Hippocampal formation (tissue), 2 donors: ENCODE results near the gene RIN3.

ENCODE experiments used
- DNase-seq, 2 donors: peaks; one replicate each; lab custom pipeline; 2025; lab: John Stamatoyannopoulos, UW

RIN3 gene

DNA sequence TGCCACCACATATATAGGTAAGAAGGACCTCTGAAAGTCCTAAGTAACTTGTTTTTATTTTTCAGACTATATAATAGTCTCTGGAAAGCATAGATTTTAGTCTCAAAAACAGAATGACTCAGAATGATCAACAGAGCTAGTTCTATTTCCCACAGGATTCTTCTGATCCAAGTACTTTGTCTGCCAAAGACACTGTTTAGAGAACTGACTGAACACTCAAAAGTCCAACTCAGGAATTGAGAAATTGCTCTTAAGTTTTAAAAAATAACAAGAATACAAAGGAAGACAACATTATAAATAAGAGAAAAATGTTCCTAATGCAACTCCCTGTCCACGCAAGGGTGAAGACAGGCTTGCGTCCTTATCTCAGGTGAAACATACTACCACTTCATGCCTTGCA, 205.8 kb downstream of the RIN3 start:
- DNase-seq = no peak

DNA sequence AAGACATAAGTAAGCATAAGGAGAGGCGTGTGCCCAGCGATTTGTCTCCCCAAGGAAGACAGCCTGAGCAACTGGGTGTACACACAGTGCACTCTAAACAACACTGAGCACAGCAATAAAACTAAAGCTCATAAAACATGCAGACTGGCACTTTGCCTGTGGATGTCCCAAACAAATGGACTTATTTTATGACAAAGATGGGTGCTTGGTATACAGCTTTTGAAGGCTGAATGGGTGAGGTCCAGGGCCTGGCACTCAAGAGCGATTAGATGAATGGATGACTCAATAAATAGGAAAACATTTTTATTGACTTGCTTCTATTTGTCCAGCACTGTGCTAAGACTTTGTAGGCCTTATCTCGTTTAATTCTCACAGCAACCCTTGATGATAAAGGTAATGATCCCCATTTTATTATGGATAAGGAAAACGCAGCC, 206.3 kb downstream of the RIN3 start:
- no peak for DNase-seq

DNA sequence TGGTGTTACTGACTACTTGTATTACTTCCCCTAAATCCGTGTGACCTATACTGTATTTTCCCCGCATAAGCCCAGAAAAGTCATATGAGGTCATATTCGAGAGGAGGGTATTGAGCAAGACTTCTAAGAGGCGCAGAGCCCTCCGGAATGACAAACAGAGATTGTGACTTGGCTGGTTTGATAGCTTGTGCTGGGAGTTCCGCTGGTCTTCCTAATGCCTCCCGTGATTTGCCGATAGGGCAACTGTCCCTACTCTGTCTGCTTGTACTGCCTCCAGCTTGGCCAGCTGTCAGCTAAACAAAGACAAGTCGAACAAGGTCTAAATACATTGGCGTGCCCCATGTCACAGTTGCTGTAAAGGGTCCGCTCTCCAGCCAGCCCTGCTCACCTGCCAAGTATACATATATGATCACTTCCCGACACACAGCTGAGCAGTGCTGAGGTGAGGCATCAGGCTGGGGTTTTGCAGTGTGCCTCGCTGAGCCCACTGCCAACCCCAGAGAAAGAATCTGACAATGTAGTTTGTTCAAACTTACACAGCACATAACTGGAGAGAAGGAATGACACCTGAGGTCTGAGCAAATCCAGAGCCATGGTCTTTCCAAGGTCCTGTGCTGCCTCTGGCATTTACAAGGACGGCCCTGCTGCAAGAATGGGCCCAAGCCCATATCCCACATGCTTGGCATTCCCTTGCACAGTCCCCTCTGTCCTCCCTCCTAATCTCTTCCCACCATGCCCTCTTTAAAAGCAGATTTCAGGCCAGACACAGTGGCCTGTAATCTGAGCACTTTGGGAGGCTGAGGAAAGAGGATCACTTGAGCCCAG, 211.1 kb downstream of the RIN3 start:
- no peak for DNase-seq

DNA sequence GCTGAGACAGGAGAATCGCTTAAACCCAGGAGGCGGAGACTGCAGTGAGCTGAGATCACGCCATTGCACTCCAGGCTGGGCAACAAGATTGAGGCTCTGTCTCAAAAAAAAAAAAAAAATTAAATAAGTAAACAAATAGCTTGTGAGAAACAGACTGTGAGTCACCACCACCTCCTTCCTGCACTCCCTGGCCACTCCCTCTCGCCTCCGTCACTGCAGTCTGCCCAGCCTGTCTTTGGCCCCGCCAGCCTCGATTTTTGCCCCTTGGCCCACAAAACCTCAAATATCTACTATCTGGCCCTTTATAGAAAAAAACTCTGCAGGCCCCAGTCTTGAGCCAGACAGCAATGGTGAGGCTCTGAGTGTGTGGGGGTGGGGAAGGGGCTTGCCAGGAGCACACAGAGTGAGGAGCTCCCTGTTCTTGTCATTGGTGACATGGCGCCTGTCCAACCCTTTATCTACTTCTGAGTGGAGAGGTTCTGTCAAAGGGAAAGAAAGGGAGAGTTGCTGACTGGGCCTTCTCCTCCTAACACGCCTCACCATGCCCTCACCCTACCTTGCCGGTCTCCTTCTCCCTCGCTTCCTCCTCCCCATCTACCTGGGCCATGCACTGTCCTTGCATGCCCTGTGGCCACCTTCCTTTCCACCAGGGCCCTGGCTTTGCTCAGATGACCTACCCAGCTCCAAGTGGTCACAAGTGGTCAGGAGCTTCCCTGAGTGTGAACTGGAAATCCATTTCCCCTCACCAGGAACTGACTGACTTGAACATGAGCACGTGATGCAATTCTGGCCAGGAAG, 212.8 kb downstream of the RIN3 start:
- DNase-seq = no peak

DNA sequence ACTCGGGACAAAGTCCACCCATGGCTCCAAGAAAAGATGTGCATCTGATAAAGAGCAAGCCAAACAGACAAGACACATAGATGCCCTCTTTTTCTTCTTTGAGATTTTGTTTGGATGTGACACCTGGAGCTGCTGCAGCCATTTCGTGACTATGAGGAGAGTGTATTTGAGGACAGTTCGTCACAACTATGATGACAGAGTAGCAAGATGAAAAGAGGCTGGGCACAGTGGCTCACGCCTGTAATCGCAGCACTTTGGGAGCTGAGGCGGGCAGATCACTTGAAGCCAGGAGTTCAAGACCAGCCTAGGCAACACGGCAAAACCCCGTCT, 213.3 kb downstream of the RIN3 start:
- DNase-seq = no peak

DNA sequence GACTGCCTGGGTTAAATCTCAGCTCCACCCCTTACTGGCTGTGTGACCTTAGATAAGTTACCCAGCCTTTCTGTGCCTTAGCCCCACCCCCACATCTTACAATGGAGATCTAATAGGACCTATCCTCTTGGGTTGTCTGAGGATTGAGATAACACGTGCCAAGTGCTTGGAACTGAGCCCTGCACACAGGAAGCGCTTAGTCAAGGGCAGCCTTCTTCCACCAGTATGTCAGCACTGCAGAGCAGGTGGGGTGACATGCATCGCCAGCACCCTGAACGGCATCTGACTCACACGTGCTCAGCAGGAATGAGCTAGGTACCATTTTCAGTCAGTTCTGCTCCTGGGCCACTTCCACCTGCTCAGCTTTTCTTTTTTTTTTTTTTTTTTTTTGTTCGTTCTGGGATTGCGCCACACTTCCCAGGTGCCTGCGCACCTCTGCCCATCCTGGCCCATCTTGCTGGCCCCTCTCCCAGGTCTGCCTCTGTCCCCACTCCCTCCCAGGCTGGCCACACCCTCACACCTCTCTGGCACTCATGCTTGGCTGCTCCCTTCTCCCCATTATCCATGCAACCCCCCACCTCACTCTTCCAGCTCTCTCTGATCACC, 215.3 kb downstream of the RIN3 start:
- DNase-seq = no peak

DNA sequence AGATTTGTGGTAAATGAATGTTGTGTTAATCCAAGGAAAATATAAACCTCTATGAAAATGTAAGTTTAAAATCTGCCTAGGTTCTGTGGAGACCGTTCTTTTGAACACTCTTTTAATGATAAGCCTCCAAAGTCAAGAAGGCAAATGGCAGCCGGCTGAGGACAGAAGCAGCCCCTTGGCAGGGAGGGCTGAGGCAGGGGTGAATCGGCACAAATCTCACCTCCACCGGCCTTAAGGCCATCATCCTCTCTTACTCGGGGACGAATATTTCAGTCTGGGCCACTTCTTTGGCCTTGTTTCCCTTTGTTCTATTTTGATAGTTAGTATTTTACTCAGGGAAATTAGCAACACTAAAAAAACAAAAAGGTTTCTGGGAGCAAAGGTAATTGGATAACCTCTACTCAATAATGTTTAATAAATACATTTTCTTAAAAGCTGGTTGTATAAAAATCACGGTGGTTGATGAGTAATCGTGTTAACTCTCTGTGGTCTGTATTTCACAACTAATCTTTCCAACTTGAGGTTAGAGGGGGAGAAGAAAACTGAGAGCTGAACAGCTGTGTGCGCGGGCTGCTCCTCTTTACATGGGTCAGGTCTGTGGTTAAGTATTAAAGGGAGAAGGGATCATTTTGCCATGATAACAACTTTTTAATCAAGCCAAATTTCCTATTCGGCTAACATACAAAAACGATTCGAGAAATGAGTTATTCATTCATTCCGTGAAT, 216.2 kb downstream of the RIN3 start:
- no peak for DNase-seq

DNA sequence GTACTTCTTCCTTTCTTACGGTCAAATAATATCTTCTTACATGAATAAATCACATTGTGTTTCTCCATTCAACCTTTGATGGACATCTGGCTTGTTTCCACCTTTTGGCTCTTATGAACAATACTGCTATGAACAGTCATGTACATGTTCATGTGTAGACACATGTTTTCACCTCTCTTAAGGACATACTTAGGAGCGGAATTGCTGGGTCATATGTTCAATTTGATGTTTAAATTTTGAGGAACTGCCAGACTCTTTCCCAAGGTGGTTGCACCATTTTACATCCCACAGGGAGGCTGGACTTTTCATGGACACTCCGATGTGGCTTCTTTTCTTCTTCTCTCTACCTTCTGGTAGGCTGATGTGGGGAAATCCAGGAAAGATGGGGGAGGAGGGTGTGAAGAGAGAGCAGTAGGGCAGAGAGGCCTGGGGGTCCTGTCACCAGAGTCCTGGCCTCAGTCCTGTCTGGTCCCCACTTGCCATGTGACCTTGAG, 218.1 kb downstream of the RIN3 start:
- no peak for DNase-seq

DNA sequence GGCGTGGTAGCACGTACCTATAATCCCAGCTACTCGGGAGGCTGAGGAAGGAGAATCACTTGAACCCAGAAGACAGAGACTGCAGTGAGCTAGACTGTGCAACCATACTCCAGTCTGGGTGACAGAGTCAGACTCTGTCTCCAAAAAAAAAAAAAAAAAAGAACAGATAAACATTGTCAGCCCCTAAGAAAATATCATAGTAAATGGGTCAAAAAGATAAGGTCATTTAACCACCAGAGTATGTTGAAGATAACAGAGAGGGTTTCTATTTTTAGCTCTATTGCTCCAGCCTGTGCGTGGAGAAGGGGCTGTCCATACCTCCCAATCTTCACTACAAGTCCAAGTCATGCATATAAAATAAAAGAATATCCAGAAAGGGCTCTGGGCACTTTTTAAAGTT, 219.4 kb downstream of the RIN3 start:
- DNase-seq = no peak

DNA sequence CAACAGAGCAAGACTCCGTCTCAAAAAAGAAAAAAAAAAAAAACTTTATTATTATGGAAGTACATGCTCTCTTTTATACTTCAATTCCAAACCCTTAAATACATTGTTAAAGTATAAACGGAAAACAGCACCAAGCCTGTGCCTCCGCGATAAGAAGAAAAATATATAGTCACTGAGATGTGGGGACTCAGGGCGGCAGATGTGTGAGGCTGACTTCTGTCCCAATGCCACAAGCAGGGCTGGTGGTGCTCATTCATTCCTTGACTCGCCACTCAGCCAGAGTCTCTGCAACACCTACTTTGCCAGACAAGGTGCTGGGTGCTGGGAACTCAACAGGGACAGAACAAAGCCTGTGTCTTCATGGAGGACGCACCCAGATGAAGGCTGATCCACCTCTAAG, 221.0 kb downstream of the RIN3 start:
- no peak for DNase-seq

DNA sequence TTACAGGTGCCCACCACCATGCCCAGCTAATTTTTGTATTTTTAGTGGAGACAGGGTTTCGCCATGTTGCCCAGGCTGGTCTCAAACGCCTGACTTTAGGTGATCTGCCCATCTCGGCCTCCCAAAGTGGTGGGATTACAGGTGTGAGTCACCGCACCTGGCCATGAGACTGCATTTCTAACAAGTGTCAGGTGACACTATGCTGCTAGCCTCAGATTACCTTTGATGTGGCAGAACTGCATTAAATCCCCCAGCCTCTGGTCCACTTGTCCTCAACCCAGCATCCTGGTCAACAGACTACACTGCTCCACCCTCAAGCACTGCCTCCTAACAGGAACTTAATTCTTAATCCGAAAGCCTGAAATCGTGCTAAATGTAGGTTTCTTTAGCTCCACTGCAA, 221.8 kb downstream of the RIN3 start:
- DNase-seq = no peak

DNA sequence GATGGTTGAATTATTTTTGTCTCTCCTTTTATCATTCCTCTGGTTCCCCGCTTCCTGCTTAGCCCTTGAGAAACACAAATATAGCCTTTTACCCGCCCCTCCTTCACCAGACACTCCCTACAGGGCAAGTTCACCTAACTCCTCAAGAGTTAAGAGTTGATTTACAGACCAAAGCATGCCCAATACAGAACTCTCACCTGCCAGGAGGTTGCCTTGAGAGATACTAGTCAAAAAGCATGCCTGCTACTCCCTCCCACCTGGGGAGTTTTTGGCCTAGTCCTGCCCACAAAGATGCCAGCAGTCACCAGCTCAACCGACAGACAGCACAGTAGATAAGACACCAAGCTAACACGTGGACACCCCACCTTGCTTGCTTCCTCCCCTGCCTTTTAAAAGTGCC, 223.6 kb downstream of the RIN3 start:
- DNase-seq = no peak

DNA sequence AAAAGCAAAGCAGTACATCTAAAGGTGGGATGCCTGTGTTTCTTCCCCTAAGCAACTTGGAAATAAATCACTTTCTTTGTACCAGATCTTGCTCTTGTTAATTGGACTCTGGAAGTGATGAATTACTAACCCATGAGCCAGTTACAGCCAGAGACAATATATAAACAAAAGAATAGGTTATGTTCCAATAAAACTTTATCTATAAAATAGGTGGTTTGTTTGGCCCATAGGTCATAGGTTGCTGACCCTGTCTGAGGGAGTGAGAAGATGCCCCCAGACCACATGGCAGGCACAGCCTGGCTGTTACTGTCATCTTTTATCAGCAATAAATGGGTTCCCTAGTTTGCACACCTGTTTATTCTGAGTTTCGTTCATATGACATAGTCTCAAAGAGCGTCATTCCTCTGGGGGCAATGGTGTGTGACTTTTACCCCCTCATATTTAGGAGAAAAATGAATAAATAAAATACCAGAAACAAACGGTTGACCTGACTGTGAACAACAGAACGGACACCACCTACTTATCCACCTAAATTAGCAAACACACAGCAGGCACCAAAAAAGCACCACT, 224.1 kb downstream of the RIN3 start:
- DNase-seq = no peak
